ENCODE data around the gene HBS1L. TPM values are rescaled to one million over a fixed set of nuclear protein-coding genes. Genes with fewer than 3 reads are reported as not detected.

Gene HBS1L
- total RNA-seq, 1 experiment from 2014 or later, result 95.4 TPM

- no peaks in the 10 kb centered on the region for H3K27me3 Mint-ChIP-seq (ENCODE audit: low read depth)
- TF ChIP-seq GABPB1 (CRISPR knock-in tag; IDR thresholded peaks at IDR 0.05), result peak; percentile 94
- TF ChIP-seq STAT6 (CRISPR knock-in tag; conservative IDR thresholded peaks at IDR 0.05; ENCODE audit: low read depth), result no peak
- peak; percentile 40 for TF ChIP-seq CTCF (IDR thresholded peaks at IDR 0.05)
- ATAC-seq (peak; percentile 75), DNase-seq (ENCODE audit: low spot score) (no peak)
- POLR2A ChIA-PET, result interaction anchor here (0.5 to 1.4 kb wide), 2 partner anchors 34 to 249 kb away, joined by 5 to 6 read pairs; partner anchors contain the start of gene HBS1L
- H3K4me3 Mint-ChIP-seq, result no peak overlapping the region
- CTCF ChIA-PET, result interaction anchor here (0.6 to 1.5 kb wide), 3 partner anchors 11 to 46 kb away, joined by 3 to 6 read pairs (median 3); no protein-coding TSS in a partner anchor
- H3K36me3 Mint-ChIP-seq, result no peaks in the 10 kb centered on the region
- peaks cover 4% of the 10 kb centered on the region; the same call in 1 of the 2 replicates for H3K4me1 Mint-ChIP-seq
- H3K27ac Mint-ChIP-seq, result no peak overlapping the region
- H3K9me3 Mint-ChIP-seq, result no peaks in the 10 kb centered on the region
Measured at GRCh38 chr6:135088818-135089809, 34.5 kb upstream of the HBS1L start.

GRCh38 chr6:135088281-135088680 is 33.7 kb upstream of the HBS1L start:
- ATAC-seq (no peak), DNase-seq (ENCODE audit: low spot score) (no peak)
- H3K4me1 Mint-ChIP-seq, result peaks cover 4% of the 10 kb centered on the region; the same call in 1 of the 2 replicates
- no peaks in the 10 kb centered on the region for H3K27me3 Mint-ChIP-seq (ENCODE audit: low read depth)
- CTCF ChIA-PET, result interaction anchor here (1.2 to 2.3 kb wide), 6 partner anchors 11 to 74 kb away, joined by 3 to 7 read pairs (median 4); no protein-coding TSS in a partner anchor
- no peaks in the 10 kb centered on the region for H3K9me3 Mint-ChIP-seq
- H3K4me3 Mint-ChIP-seq, result no peak overlapping the region
- no peaks in the 10 kb centered on the region for H3K36me3 Mint-ChIP-seq
- POLR2A ChIA-PET, result interaction anchor here (1.4 kb wide), 1 partner anchor 33 kb away, joined by 5 read pairs; the partner anchor contains the start of gene HBS1L
- H3K27ac Mint-ChIP-seq, result no peak overlapping the region
- TF ChIP-seq ETV6 (CRISPR knock-in tag; IDR thresholded peaks at IDR 0.05) (no peak), MXD4 (CRISPR knock-in tag; IDR thresholded peaks at IDR 0.05; ENCODE audit: borderline replicate concordance) (no peak), E2F1 (CRISPR knock-in tag; IDR thresholded peaks at IDR 0.05) (no peak), KAT7 (CRISPR knock-in tag; IDR thresholded peaks at IDR 0.05; ENCODE audit: borderline replicate concordance) (no peak), NR1H2 (CRISPR knock-in tag; IDR thresholded peaks at IDR 0.05) (no peak), TP53 (CRISPR knock-in tag; IDR thresholded peaks at IDR 0.05) (no peak), USF2 (CRISPR knock-in tag; IDR thresholded peaks at IDR 0.05) (no peak), ZNF532 (CRISPR knock-in tag; IDR thresholded peaks at IDR 0.05; ENCODE audit: borderline replicate concordance) (no peak), FOXJ3 (CRISPR knock-in tag; IDR thresholded peaks at IDR 0.05; ENCODE audit: borderline replicate concordance) (no peak), JAZF1 (CRISPR knock-in tag; IDR thresholded peaks at IDR 0.05) (no peak), SMAD3 (CRISPR knock-in tag; IDR thresholded peaks at IDR 0.05; ENCODE audit: borderline replicate concordance) (no peak), ZSCAN18 (CRISPR knock-in tag; IDR thresholded peaks at IDR 0.05) (no peak), CREB1 (CRISPR knock-in tag; IDR thresholded peaks at IDR 0.05) (no peak), ZNF121 (CRISPR knock-in tag; IDR thresholded peaks at IDR 0.05) (no peak), ZNF317 (CRISPR knock-in tag; IDR thresholded peaks at IDR 0.05; ENCODE audit: borderline replicate concordance, low read depth) (no peak)

Measured in WTC11 (cell line).